Keratinocyte (primary cell): ENCODE data around the gene CFAP92.

Experiments used
- EZH2 ChIP-seq: IDR thresholded peaks from one replicate; pipeline ENCODE4 v1.6.1; 2012; ENCODE audit warnings: inconsistent platforms, mild to moderate bottlenecking, low read length, moderate library complexity
- TF ChIP-seq, protein P1 (sequence below), 3 experiments: IDR thresholded peaks in 1 of 3; conservative IDR thresholded peaks in 1 of 3; optimal IDR thresholded peaks in 1 of 3; 2 replicates in 2 of 3; 3 replicates in 1 of 3; pipeline versions ENCODE3 to v1.5.1; 2011; ENCODE audit warnings: low read length in 3 of 3, mild to moderate bottlenecking in 3 of 3, moderate library complexity in 2 of 3, control low read depth in 1 of 3, inconsistent platforms in 1 of 3; ENCODE audit not compliant: insufficient read depth in 2 of 3; ENCODE audit errors: extremely low read depth in 1 of 3

DNA sequence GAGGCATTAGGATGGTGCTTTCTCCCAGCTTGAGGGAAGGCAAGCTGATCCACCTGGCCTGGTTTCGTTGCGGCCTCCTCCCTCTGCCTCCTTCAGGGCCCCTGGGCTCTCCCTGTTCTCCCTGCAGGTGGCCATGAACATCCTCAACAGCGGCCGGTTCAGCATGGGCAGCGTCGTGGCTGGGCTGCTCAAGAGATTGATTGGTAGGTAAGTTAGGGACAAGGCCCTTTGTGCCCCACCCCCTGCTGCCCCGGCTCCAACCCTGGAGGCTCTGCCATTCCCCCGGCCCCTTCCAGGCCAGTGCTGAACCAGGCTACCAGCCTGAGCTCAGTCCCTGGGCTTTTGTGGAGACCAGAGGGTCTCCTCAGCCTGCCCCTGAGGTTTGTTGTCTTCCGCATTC lies 91.5 kb downstream of the CFAP92 start:
- TF ChIP-seq, protein P1, sequence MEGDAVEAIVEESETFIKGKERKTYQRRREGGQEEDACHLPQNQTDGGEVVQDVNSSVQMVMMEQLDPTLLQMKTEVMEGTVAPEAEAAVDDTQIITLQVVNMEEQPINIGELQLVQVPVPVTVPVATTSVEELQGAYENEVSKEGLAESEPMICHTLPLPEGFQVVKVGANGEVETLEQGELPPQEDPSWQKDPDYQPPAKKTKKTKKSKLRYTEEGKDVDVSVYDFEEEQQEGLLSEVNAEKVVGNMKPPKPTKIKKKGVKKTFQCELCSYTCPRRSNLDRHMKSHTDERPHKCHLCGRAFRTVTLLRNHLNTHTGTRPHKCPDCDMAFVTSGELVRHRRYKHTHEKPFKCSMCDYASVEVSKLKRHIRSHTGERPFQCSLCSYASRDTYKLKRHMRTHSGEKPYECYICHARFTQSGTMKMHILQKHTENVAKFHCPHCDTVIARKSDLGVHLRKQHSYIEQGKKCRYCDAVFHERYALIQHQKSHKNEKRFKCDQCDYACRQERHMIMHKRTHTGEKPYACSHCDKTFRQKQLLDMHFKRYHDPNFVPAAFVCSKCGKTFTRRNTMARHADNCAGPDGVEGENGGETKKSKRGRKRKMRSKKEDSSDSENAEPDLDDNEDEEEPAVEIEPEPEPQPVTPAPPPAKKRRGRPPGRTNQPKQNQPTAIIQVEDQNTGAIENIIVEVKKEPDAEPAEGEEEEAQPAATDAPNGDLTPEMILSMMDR (optimal IDR thresholded peaks at IDR 0.05 in 1 of 3, IDR thresholded peaks at IDR 0.05 in 1 of 3, conservative IDR thresholded peaks at IDR 0.05 in 1 of 3; ENCODE audit: extremely low read depth in 1 of 3, insufficient read depth in 2 of 3, low read length in 3 of 3), result no peak
- no peak for TF ChIP-seq EZH2
